HL-60 (cell line): ENCODE results near the gene TMCO4.

Experiments used
- CTCF ChIP-seq: IDR thresholded peaks from one replicate; pipeline ENCODE4 v1.5.1; 2011; ENCODE audit warnings: low read length, control low read depth, inconsistent platforms; ENCODE audit not compliant: insufficient read depth
- POLR2AphosphoS5 ChIP-seq: IDR thresholded peaks from 2 replicates; pipeline ENCODE4 v1.6.1; 2012; ENCODE audit warnings: low read depth
- TF ChIP-seq, protein P1 (sequence below): IDR thresholded peaks from 2 replicates; pipeline ENCODE4 v1.6.1; 2012; ENCODE audit warnings: low read depth; ENCODE audit not compliant: insufficient replicate concordance

- TF ChIP-seq, protein P1, sequence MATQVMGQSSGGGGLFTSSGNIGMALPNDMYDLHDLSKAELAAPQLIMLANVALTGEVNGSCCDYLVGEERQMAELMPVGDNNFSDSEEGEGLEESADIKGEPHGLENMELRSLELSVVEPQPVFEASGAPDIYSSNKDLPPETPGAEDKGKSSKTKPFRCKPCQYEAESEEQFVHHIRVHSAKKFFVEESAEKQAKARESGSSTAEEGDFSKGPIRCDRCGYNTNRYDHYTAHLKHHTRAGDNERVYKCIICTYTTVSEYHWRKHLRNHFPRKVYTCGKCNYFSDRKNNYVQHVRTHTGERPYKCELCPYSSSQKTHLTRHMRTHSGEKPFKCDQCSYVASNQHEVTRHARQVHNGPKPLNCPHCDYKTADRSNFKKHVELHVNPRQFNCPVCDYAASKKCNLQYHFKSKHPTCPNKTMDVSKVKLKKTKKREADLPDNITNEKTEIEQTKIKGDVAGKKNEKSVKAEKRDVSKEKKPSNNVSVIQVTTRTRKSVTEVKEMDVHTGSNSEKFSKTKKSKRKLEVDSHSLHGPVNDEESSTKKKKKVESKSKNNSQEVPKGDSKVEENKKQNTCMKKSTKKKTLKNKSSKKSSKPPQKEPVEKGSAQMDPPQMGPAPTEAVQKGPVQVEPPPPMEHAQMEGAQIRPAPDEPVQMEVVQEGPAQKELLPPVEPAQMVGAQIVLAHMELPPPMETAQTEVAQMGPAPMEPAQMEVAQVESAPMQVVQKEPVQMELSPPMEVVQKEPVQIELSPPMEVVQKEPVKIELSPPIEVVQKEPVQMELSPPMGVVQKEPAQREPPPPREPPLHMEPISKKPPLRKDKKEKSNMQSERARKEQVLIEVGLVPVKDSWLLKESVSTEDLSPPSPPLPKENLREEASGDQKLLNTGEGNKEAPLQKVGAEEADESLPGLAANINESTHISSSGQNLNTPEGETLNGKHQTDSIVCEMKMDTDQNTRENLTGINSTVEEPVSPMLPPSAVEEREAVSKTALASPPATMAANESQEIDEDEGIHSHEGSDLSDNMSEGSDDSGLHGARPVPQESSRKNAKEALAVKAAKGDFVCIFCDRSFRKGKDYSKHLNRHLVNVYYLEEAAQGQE, result no peak
- TF ChIP-seq CTCF (no peak), POLR2AphosphoS5 (no peak)
These were observed 26.2 kb downstream of the TMCO4 start for GRCh38 chr1:19773485-19773884.
